Mesothelial cell of epicardium (in vitro differentiated cells): Measurements from ENCODE around the gene ACIN1. TPM values are rescaled to one million over a fixed set of nuclear protein-coding genes. Genes with fewer than 3 reads are reported as not detected.

Source experiments
- DNase-seq, 2 experiments: peaks; one replicate each; pipeline ENCODE4 v3.0.0; 2021; ENCODE audit warnings: low spot score in 2 of 2; ENCODE audit not compliant: unreplicated experiment in 2 of 2
- H3K27ac Mint-ChIP-seq: 2 replicates; pipeline ENCODE4 v1.8.0; 2021; ENCODE audit warnings: mixed read lengths
- H3K27me3 Mint-ChIP-seq: 2 replicates; pipeline ENCODE4 v1.8.0; 2021; ENCODE audit warnings: low read depth, mixed read lengths
- H3K36me3 Mint-ChIP-seq: 2 replicates; pipeline ENCODE4 v1.8.0; 2021; ENCODE audit warnings: mixed read lengths
- H3K4me1 Mint-ChIP-seq: 2 replicates; pipeline ENCODE4 v1.8.0; 2021; ENCODE audit warnings: mixed read lengths
- H3K4me3 Mint-ChIP-seq: 2 replicates; pipeline ENCODE4 v1.8.0; 2021; ENCODE audit warnings: mild to moderate bottlenecking, moderate library complexity, mixed read lengths
- H3K9me3 Mint-ChIP-seq: 2 replicates; pipeline ENCODE4 v1.8.0; 2021; ENCODE audit warnings: mixed read lengths
- total RNA-seq: library from RNA; stranded (reverse); gene quantifications from 3 replicates; pipeline ENCODE4 v1.2.1, GENCODE V29; 2021
- TF ChIP-seq, protein P1 (sequence below): fragments of 200-600 bp; sonication (generic); IDR thresholded peaks from one replicate; pipeline ENCODE4 v1.5.0; 2021; ENCODE audit warnings: antibody characterized with exemption; ENCODE audit not compliant: unreplicated experiment

Gene ACIN1
- total RNA-seq, 1 donor from 2014 or later, result 401 TPM

DNA sequence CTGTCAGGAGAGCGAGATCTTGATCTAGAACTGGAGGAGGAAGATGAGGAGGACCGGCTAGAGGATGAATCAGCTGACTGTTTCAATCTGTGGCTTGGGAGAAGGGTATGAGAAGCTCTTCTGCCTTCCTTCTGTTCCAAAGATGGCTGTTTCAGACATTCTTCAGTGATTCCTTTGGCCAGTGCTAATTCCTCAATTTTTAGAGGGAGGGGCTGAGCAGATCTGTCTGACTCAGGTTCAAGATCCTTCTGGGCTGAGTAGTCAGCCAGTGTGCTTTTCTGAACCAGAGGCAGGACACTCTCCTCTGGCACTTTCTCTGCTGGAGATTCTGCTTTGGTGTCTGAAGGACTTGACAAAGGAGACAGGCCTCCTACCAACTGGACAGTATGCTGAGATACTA, 15.2 kb downstream of the ACIN1 start:
- no peaks in the 10 kb centered on the region for H3K9me3 Mint-ChIP-seq
- no peaks in the 10 kb centered on the region for H3K4me1 Mint-ChIP-seq
- H3K4me3 Mint-ChIP-seq, result no peak overlapping the region
- TF ChIP-seq, protein P1, sequence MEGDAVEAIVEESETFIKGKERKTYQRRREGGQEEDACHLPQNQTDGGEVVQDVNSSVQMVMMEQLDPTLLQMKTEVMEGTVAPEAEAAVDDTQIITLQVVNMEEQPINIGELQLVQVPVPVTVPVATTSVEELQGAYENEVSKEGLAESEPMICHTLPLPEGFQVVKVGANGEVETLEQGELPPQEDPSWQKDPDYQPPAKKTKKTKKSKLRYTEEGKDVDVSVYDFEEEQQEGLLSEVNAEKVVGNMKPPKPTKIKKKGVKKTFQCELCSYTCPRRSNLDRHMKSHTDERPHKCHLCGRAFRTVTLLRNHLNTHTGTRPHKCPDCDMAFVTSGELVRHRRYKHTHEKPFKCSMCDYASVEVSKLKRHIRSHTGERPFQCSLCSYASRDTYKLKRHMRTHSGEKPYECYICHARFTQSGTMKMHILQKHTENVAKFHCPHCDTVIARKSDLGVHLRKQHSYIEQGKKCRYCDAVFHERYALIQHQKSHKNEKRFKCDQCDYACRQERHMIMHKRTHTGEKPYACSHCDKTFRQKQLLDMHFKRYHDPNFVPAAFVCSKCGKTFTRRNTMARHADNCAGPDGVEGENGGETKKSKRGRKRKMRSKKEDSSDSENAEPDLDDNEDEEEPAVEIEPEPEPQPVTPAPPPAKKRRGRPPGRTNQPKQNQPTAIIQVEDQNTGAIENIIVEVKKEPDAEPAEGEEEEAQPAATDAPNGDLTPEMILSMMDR, result no peak
- H3K27me3 Mint-ChIP-seq, result no peaks in the 10 kb centered on the region
- H3K36me3 Mint-ChIP-seq, result peaks cover 31% of the 10 kb centered on the region
- no peak for DNase-seq
- no peak overlapping the region for H3K27ac Mint-ChIP-seq

DNA sequence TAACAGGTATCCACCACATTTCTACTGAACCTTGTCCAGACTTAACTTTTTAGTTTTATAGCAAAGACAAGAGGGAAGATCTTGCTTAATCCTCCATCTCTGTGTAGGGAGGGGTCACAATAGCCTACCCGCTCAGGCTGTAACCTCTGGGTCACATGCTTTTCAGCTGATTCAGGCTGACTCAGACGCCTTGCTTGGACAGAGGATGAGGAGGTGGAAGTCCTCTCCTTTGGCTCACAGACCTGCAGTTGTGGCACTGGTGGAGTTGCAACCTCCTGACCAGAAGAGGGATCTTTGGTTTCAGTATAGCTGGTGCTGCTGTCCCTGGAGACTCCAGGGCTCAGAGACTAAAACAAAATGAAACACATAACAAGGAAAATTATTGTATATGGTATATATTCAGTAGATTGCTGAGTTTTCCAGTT, 16.2 kb downstream of the ACIN1 start:
- TF ChIP-seq, protein P1, result no peak
- Mint-ChIP-seq H3K9me3 (no peaks in the 10 kb centered on the region), H3K27me3 (no peaks in the 10 kb centered on the region), H3K36me3 (peaks cover 32% of the 10 kb centered on the region), H3K4me3 (no peak overlapping the region), H3K27ac (no peak overlapping the region), H3K4me1 (no peaks in the 10 kb centered on the region)
- no peak for DNase-seq

DNA sequence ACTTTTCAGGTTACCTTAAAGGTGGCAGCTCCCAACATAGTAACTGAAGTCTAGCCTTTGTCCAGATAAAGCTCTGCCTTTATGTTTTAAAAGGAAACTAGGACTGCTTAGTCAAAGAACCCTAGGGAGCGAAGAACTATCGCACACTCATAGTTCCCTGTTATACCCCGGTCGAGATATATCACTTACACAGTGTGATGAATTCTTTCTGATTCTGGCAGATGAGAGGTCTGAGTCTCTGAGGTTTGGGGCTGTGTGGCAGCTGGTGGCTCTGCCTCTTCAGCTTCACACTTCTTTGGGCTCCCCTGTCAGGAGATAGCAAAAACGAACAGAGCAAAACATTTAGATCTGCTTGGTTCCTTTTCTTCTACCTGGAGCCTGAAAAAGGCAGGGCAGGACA, 17.0 kb downstream of the ACIN1 start:
- no peaks in the 10 kb centered on the region for H3K9me3 Mint-ChIP-seq

DNA sequence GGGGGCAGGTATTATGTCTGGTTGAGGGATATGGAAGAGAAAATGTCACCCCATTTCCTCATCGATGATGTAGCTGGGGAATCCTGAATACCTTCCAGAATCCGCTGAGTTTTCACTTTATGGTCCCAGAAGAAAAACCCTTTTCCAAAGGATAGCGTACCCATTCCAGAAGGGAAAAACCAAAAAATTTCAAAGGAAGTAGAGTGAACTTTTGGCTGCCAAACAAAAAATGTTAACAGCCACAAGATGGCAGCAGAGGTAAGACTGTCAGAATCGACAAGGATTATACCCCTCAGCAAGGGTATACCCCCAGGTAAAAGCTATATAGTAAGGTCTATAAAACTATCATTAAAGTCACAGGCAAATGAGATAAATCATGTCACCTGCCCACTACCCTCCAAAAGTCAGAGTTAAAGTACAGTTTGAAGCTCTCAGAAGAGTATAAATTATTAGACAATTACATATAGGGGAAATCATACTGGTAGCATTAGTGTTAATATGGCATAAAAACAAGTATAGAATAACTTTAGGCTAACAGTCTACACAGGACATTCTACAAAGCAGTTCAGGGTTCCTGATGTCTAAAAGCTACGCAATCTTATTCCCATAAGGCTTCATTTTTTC, 18.0 kb downstream of the ACIN1 start:
- DNase-seq, result no peak
- Mint-ChIP-seq H3K27me3 (no peaks in the 10 kb centered on the region), H3K27ac (no peak overlapping the region), H3K4me1 (peaks cover 10% of the 10 kb centered on the region), H3K9me3 (no peaks in the 10 kb centered on the region), H3K36me3 (peaks cover 35% of the 10 kb centered on the region), H3K4me3 (no peak overlapping the region)
- TF ChIP-seq, protein P1, result peak; percentile 63

More for the DNA sequence above, 17.0 kb downstream of the ACIN1 start:
- no peak overlapping the region for H3K4me3 Mint-ChIP-seq
- H3K27ac Mint-ChIP-seq, result no peak overlapping the region
- no peaks in the 10 kb centered on the region for H3K27me3 Mint-ChIP-seq
- no peaks in the 10 kb centered on the region for H3K4me1 Mint-ChIP-seq
- TF ChIP-seq, protein P1, result no peak
- no peak for DNase-seq
- H3K36me3 Mint-ChIP-seq, result peaks cover 32% of the 10 kb centered on the region

DNA sequence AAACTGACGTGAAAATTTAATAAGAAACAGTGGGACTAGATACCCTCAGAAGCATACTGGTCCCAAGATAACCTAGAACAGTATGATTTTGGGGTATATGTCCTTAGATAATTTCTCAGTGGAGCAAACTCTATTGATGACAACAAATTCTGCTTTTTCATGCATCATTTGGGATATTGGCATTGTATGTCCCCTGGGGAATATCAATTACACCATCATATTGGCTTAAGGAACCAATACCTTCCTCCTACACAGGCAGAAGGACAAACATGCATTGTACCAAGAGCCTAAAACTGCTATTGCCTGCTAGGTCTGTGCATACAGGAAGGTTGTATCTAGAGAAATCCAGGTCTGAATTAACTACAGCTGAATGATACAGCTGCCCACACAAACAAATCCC, 20.0 kb downstream of the ACIN1 start:
- TF ChIP-seq, protein P1, result no peak
- Mint-ChIP-seq H3K27me3 (no peaks in the 10 kb centered on the region), H3K4me3 (no peak overlapping the region), H3K27ac (no peak overlapping the region), H3K9me3 (no peaks in the 10 kb centered on the region), H3K36me3 (peaks cover 26% of the 10 kb centered on the region), H3K4me1 (peaks cover 23% of the 10 kb centered on the region)
- no peak for DNase-seq
